SIG-M5 treated with dmso at 0.1 percent for 504 hours (cell line): ENCODE measurements around the gene MRPS33.
"Not testable (repeated sequence)": the region's sequence is repeated elsewhere in the genome, so short reads cannot be mapped to it uniquely, and the experiment has no call there.

Source experiments
- DNase-seq: peaks from one replicate; lab custom pipeline; 2025; ENCODE audit not compliant: unreplicated experiment; lab: John Stamatoyannopoulos, UW

MRPS33 gene

GRCh38 chr7:140956997-140957396 lies 57.8 kb downstream of the MRPS33 start:
- DNase-seq: not testable (repeated sequence)
